Hypothalamus (tissue), 51 donors: ENCODE measurements around the gene SNX12.
A peak's percentile ranks its signal among the peaks of the same experiment; 100 is the strongest.

Experiments
- DNase-seq, 51 donors: peaks; one replicate each; lab custom pipeline; 2025; lab: John Stamatoyannopoulos, UW

SNX12 gene

GRCh38 chrX:71068044-71068918, at the start of gene SNX12:
SNX12 (minus strand) TSS chrX:71068334; CDS start chrX:71068306, 28 bp downstream.
- DNase-seq, result peak; percentile 21 to 97 (median 81)

DNA sequence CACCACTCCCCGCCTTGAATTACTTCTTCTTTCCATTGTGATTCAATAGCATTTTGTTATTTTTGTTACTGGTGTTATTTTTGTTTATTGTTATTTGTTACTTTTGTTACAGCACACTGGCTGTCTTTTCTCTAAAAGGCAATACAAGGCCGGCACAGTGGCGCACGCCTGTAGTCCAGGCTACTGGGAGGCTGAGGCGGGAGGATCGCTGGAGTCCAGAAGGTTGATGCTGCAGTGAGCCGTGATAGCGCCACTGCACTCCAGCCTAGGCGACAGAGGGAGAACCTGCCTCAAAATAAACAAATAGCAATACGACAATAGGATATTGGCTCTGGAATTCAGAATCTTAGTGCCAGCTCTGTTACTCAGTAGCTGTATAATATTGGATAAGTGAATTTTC, 49.2 kb upstream of the SNX12 start:
- no peak for DNase-seq

DNA sequence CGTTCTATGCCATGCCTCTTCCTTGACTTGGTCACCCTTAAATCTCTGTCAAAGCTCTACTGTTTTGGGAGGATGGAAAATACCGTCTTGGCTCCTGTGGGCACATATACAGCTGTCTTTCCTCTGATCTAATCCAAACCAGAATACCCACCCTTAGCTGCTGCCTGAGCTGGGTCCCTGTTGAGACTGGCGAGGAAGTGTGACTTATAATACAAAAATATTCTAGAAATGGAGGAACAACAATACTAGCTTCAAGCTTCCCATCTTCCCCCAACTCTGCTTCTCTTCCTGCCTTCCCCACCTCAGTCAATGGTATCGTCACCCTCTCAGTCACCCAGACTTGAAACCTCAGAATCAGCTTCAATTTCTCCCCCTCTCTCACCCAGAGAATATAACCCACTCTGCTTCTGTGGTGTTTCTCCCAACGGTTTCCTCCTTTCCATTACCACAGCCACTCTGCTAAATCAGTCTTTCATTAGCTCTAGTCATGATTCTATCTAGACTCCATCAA, 43.8 kb upstream of the SNX12 start:
- no peak for DNase-seq

DNA sequence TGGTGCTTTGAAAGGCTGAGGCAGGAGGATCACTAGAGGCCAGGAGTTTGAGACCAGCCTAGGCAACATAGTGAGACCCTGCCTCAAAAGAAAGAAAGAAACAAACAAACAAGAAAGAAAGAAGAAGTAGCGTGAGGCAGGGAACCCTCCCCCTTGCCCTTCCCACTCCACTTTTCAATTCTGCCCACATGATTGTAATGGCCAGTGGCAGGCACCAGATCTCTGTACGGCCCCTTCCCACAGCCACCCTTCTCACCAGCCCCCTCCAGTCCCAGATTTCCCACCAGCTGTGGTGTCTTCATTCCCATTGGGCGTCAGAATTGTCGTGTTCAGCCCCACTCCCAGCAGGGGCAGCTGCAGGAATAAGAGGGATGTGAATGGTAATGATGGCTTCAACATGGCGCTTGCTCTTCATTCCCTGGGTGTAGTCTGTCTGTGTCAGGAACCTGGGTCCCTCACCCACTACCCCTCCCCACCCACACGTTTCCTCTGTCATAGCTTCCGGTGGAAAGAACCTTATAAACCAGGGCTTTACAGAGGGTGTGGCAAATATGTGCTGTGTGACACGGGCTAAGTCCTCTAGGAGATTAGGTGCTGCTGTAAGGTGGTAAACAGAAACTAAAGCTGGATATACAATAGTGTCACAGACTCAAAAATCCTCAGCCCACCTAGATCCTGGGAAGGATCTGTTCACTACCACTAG, 43.2 kb upstream of the SNX12 start, which contains the start of gene IL2RG:
TSS of gene IL2RG (minus strand) at position 437 of the 703 bp plus-strand sequence. CDS start at position 399, 38 bp downstream.
- DNase-seq, result no peak

DNA sequence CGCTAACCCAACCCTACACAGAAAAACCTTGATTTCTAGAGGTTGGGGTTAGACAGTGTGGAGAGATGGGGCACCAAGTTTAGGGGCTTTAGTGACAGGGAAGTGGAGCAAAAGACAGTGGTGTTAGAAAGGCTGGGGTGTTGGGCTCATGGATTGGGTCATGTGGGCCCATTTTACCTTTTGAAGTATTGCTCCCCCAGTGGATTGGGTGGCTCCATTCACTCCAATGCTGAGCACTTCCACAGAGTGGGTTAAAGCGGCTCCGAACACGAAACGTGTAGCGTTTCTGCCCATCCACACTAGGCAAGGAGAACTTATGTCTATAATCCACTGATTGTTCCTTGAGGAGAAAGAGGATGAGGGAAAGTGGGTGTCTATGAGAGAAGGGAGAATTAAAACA, 40.9 kb upstream of the SNX12 start:
- DNase-seq, result no peak

DNA sequence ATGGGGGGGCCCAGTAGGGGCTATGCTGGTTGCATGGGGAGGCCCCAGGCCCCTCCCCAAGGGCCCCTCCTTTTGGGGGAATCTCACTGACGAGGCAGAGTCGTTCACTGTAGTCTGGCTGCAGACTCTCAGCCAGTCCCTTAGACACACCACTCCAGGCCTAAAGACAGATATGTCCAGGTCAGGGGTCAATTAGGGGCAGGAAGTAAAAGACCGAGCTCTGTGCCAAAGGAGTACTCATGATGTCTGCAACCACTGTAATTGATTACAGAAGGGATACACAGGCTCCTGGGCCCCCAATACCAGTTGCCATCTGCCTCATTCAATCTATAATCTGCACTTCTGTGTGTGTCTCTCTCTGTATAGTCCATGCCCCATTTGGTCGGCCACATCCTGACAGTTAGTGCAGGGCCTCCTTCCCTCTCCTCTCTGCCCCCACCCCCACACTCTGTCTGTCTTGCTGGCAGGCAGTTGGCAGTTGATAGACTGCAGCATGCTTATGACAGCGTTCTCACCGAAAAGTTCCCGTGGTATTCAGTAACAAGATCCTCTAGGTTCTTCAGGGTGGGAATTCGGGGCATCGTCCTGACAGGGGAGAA, 39.7 kb upstream of the SNX12 start:
- DNase-seq, result peak in 1 of 51 donors; percentile 0

DNA sequence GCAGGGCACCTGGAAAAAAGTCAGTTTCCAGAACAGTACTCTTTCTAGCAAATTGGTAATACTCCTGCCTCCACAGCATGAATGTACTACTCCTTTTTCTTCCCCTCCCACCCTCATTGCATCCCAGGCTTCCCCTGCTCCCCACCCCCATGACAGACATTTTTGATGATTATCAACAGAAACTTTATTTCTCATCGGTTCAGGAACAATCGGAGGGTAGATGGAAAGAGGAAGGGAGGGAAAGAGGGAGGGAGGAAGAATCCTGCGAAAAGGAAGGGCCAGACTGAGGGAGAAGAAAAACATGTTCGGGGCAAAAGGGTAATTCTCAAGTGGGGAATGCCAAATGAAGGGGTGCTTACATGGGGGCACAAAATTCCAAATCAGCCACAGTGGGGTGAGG, 39.1 kb upstream of the SNX12 start:
- DNase-seq, result no peak

GRCh38 chrX:71106427-71106826, 38.3 kb upstream of the SNX12 start, which contains the start of gene CXorf65:
CXorf65 (minus strand) TSS chrX:71106740; CDS start chrX:71106556, 184 bp downstream.
- DNase-seq, result no peak

DNA sequence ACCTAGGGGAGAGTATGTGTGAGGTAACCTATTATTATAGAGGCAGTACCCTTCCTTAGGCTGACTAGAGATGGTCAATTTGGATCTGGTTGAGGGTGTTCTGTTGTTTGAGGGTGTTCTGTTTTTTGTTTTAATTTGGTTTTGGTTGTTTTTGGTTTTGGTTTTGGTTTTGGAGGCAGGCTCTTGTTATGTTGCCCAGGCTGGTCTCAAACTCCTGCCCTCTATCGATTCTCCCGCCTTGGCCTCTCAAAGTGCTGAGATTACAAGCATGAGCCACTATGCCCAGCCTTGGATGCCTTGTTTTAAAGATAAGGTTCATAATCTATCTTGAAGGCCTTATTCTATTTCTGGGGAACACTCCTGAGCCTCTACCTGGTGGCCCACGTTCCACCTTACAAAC, 37.5 kb upstream of the SNX12 start:
- DNase-seq, result no peak

- peak in 6 of 51 donors; percentile 1 to 7 (median 2) for DNase-seq
Measured at GRCh38 chrX:71103110-71103983, 35.2 kb upstream of the SNX12 start.

GRCh38 chrX:71102292-71102691, 34.2 kb upstream of the SNX12 start:
- DNase-seq, result no peak

GRCh38 chrX:71100581-71101505, 32.7 kb upstream of the SNX12 start:
- DNase-seq, result no peak

GRCh38 chrX:71099736-71100135, 31.6 kb upstream of the SNX12 start:
- no peak for DNase-seq

DNA sequence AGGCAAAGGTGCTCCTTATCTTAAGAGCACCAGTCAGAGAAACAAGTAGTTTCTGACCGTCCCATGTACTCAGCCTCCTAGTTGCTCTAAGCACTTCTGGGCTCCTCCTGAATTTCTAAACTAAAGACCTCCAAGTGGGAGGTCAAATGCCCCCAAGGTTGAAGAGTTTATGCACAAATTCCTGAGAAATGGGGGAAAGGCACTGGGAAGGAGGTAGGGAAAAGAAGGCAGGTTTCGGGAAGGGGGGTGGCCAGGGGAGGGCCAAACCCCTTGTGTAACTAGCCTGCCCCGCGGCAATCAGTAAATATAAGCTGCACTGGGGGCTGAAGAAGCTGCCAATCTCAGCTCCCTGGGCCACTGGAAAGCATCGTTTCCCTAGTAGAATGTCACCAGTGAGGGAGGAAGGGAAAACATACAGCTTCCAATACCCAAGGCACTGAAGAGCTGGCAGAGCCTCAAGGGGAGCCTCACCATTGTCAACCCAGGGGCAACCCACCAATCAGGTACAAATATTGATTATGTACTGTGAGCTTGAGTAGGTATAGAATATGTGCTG, 30.9 kb upstream of the SNX12 start:
- DNase-seq, result no peak

DNA sequence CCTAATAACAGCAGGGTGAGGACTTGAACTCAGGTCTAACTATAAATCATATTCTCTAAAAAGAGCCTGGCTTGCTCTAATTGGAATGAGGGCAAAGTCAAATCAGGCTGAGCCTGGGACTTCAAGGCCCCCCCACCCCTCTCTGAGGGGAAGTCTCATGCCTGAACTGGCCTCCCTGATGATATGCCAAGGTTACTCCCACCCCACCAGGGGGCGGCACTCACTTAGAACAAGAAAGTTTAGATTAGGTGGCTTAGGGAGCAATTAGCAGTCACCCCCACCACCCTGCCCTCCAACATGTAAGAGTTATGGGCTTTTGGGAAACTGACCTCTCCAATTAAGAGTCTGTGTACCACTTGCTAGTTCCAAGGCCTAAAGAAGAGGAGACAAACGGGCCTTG, 30.2 kb upstream of the SNX12 start:
- DNase-seq, result peak in 35 of 51 donors; percentile 0 to 62 (median 12)

DNA sequence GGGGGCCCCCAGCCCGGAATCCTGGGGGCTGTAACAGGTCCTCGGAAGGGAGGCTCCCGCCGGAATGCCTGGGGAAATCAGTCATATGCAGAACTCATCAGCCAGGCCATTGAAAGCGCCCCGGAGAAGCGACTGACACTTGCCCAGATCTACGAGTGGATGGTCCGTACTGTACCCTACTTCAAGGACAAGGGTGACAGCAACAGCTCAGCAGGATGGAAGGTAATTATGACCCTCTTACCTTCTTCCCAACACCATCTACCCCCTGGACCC, 28.6 kb upstream of the SNX12 start:
- DNase-seq, result peak in 1 of 51 donors; percentile 34

- peak in 15 of 51 donors; percentile 1 to 70 (median 23) for DNase-seq
Measured at GRCh38 chrX:71095981-71096759, 28.0 kb upstream of the SNX12 start.

DNA sequence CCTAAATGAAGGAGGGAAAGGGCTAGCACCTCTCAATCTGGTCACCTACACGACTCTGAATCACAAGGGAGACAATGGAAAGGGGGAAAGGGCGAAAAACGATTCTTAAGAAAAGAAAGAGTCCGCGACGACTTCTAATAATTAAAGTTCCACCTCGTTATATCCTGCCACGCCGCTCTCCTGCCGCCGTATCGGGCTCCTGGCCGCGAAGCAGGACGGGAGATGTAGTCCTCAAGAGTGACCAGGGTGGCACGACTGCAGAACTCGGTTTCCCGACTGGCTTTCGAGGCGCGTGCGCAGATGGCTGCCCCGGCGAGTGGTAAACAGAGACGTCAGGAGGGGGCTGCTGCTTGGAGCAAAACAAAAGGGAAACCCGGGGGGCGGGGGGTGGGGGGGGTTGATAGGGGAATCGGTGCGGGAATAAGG, 27.4 kb upstream of the SNX12 start, which contains the start of gene FOXO4:
TSS of gene FOXO4 (plus strand) at position 297 of the 426 bp plus-strand sequence. CDS start 678 bp downstream, outside the sequence.
- peak; percentile 19 to 93 (median 79) for DNase-seq
